Measurements from ENCODE around the gene ZMYND8.

DNA sequence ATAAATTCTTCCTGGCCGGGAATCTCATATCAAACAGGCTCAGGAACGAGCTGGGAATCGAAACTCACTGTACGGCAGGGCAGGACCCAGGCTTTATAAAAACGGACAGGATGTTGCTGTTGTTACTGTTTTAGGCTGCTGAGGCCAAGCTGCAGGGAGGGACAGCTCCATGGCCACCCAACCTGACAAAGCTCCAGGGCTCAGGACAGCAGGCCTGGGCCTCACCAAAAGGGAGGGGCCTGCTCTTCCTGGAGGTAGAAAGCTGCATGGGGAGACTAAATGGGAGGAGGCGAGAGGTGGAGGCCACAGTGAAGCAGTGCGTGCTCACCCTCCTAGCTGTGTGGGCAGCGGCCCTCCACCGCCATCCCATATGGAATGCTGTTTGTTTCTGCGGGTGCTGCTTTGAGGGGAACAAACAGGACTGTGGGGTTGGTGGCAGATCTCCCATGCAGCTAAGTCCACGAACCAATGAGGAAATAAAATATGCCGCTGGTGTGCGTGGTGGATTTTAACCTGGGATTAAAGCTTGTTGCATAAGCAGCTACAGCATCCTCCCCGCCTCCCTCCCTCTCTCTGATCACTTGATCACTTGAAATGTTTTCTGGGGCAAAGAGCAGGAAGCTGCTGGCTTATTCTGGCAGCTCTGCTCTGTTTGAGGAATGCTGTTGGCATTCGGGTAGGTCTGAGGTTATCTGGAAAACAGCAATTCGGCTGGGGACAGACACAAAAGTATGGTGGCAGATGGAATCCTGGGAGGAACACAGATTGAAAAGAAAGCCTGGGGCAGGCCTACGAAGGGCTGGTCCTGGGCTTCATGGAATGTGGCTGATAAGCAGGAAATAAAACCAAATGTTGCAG lies 2.4 kb upstream of the ZMYND8 start:
- TF ChIP-seq, protein P1, sequence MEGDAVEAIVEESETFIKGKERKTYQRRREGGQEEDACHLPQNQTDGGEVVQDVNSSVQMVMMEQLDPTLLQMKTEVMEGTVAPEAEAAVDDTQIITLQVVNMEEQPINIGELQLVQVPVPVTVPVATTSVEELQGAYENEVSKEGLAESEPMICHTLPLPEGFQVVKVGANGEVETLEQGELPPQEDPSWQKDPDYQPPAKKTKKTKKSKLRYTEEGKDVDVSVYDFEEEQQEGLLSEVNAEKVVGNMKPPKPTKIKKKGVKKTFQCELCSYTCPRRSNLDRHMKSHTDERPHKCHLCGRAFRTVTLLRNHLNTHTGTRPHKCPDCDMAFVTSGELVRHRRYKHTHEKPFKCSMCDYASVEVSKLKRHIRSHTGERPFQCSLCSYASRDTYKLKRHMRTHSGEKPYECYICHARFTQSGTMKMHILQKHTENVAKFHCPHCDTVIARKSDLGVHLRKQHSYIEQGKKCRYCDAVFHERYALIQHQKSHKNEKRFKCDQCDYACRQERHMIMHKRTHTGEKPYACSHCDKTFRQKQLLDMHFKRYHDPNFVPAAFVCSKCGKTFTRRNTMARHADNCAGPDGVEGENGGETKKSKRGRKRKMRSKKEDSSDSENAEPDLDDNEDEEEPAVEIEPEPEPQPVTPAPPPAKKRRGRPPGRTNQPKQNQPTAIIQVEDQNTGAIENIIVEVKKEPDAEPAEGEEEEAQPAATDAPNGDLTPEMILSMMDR (IDR thresholded peaks at IDR 0.05), result no peak
- peak; percentile 47 to 85 (median 81) for TF ChIP-seq POLR2A (IDR thresholded peaks at IDR 0.05)
